BLaER1 treated with 17β-estradiol and CSF1 and Interleukin-3, amounts not matched to agents 10 nM and 100 nM (cell line): ENCODE results near the gene ADCY9.
"Not testable (repeated sequence)": the region's sequence is repeated elsewhere in the genome, so short reads cannot be mapped to it uniquely, and the experiment has no call there.

ENCODE experiments used
- H3K27ac ChIP-seq, 11 experiments: shearing (Covaris generic); formaldehyde crosslinking; 2 replicates each; pipeline ENCODE4 v1.8.1; 2022
- H3K27me3 ChIP-seq, 11 experiments: shearing (Covaris generic); formaldehyde crosslinking; 2 replicates each; pipeline ENCODE4 v1.8.1; 2022
- H3K36me3 ChIP-seq, 11 experiments: shearing (Covaris generic); formaldehyde crosslinking; 2 replicates each; pipeline ENCODE4 v1.8.1; 2022
- H3K4me1 ChIP-seq, 10 experiments: shearing (Covaris generic); formaldehyde crosslinking; 2 replicates each; pipeline ENCODE4 v1.8.1; 2022
- H3K4me2 ChIP-seq, 11 experiments: shearing (Covaris generic); formaldehyde crosslinking; 2 replicates each; pipeline ENCODE4 v1.8.1; 2022
- H3K4me3 ChIP-seq, 10 experiments: shearing (Covaris generic); formaldehyde crosslinking; 2 replicates each; pipeline ENCODE4 v1.8.1; 2022
- H3K9ac ChIP-seq, 11 experiments: shearing (Covaris generic); formaldehyde crosslinking; 2 replicates each; pipeline ENCODE4 v1.8.1; 2022
- H3K9me3 ChIP-seq, 11 experiments: shearing (Covaris generic); formaldehyde crosslinking; replicated peaks in 1 of 11; 2 replicates each; pipeline ENCODE4 v1.8.1; 2022
- H4K20me1 ChIP-seq, 11 experiments: shearing (Covaris generic); formaldehyde crosslinking; 2 replicates each; pipeline ENCODE4 v1.8.1; 2022
- Cebpa-rat ChIP-seq, 11 experiments: shearing (Covaris generic); IDR thresholded peaks; 2 replicates each; pipeline ENCODE4 v1.8.1; 2022

The ADCY9 gene

DNA sequence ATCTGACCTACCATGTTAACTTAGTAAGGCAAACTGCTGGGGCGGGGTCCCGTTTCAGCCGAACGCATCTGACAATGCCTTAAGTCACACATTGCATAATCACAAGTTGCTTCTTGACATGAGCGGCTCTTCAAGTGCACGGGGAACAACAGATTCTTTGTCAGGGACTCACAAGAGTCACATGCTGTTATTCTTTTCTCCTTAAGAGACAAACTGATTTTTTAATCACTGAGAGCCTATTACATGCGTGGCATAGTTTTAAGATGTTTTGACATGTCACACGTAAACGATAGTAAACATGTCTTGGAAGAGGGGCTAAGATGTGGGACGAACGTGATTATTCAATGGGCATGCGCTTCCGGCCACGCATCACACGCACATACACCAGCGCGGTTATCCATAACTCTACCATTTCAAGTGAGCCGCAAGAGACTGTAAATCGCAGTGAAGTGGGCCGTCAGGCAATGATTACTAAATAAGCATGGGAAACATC is 63.4 kb downstream of the ADCY9 start:
- peaks cover 0 to 32% (median 21%) of the 10 kb centered on the region in 11 experiments; a peak in 16 of 22 replicates for H3K36me3 ChIP-seq
- H3K9me3 ChIP-seq = peaks cover 0 to 29% (median 17%) of the 10 kb centered on the region in 11 experiments; a peak in 17 of 22 replicates
- peak overlapping the region; percentile 68 to 90 (median 88) for H3K9ac ChIP-seq
- H3K27ac ChIP-seq = peak overlapping the region; percentile 71 to 99 (median 98)
- peak in 10 of 11 experiments; percentile 5 to 95 (median 88); a peak in 17 of 22 replicates for TF ChIP-seq Cebpa-rat (IDR thresholded peaks at IDR 0.05)
- H3K4me2 ChIP-seq = peak overlapping the region; percentile 81 to 93 (median 87)
- no peaks in the 10 kb centered on the region for H3K27me3 ChIP-seq
- H3K4me1 ChIP-seq = peaks cover 89 to 98% (median 94%) of the 10 kb centered on the region in 10 experiments
- H4K20me1 ChIP-seq = no peaks in the 10 kb centered on the region
- peak overlapping the region; percentile 23 to 70 (median 40); a peak in 16 of 20 replicates for H3K4me3 ChIP-seq

GRCh38 chr16:4052096-4052495 is 64.1 kb downstream of the ADCY9 start:
- H3K9me3 ChIP-seq = peaks cover 0 to 35% (median 24%) of the 10 kb centered on the region in 11 experiments; a peak in 18 of 22 replicates
- peak overlapping the region in 7 of 10 experiments; percentile 13 to 70 (median 47); a peak in 10 of 20 replicates for H3K4me3 ChIP-seq
- no peaks in the 10 kb centered on the region for H3K27me3 ChIP-seq
- peak overlapping the region; percentile 71 to 99 (median 98); a peak in 21 of 22 replicates for H3K27ac ChIP-seq
- H3K9ac ChIP-seq = peak overlapping the region; percentile 68 to 90 (median 88); a peak in 21 of 22 replicates
- H3K4me1 ChIP-seq = peaks cover 90 to 96% (median 94%) of the 10 kb centered on the region in 10 experiments
- H3K36me3 ChIP-seq = peaks cover 0 to 37% (median 29%) of the 10 kb centered on the region in 11 experiments; a peak in 18 of 22 replicates
- no peak for TF ChIP-seq Cebpa-rat (IDR thresholded peaks at IDR 0.05)
- no peaks in the 10 kb centered on the region for H4K20me1 ChIP-seq
- peak overlapping the region; percentile 81 to 93 (median 87) for H3K4me2 ChIP-seq

GRCh38 chr16:4051591-4051990 is 64.7 kb downstream of the ADCY9 start:
- H3K36me3 ChIP-seq = peaks cover 0 to 40% (median 29%) of the 10 kb centered on the region in 11 experiments; a peak in 18 of 22 replicates
- H3K27me3 ChIP-seq = no peaks in the 10 kb centered on the region
- peak overlapping the region in 10 of 11 experiments; percentile 68 to 90 (median 88); a peak in 18 of 22 replicates for H3K9ac ChIP-seq
- no peak overlapping the region; a peak in 1 of 20 replicates for H3K4me3 ChIP-seq
- peak overlapping the region in 10 of 11 experiments; percentile 72 to 99 (median 98); a peak in 20 of 22 replicates for H3K27ac ChIP-seq
- H3K9me3 ChIP-seq = peaks cover 0 to 35% (median 24%) of the 10 kb centered on the region in 11 experiments; a peak in 18 of 22 replicates
- H3K4me2 ChIP-seq = peak overlapping the region; percentile 81 to 93 (median 87)
- no peak for TF ChIP-seq Cebpa-rat (IDR thresholded peaks at IDR 0.05)
- H4K20me1 ChIP-seq = no peaks in the 10 kb centered on the region
- H3K4me1 ChIP-seq = peaks cover 88 to 95% (median 94%) of the 10 kb centered on the region in 10 experiments

DNA sequence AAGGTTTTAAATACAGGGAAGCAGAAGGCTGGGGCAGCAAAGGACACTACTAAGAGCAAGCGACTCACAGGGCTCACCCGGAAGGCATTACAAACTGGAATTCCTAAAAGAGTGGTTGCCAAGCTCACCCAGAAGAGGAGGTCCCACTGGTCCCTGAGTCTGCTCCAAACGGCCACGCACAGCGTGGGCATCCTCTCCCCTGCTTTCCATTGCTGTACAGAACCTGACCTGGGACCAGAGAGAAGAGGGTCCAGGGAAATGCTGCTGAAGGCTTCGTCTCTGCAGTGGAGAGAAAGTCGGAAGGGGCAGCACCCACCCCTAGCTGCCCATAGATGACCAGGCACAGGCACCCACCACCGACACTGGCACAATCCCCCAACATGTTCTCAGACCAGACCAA is 67.2 kb downstream of the ADCY9 start:
- Histone ChIP-seq H3K27ac (peak overlapping the region in 10 of 11 experiments; percentile 37 to 99 (median 98); a peak in 19 of 22 replicates), H3K36me3 (peaks cover 0 to 52% (median 32%) of the 10 kb centered on the region in 11 experiments; a peak in 18 of 22 replicates), H3K27me3 (no peaks in the 10 kb centered on the region), H3K4me3 (0 out of 20 replicates have a peak overlapping the region, but pooled peaks of 2 of the 10 experiments have one; percentile 6 to 17), H3K9ac (peak overlapping the region in 3 of 11 experiments; percentile 17 to 46 (median 30); a peak in 5 of 22 replicates), H4K20me1 (no peaks in the 10 kb centered on the region), H3K4me1 (peaks cover 83 to 95% (median 92%) of the 10 kb centered on the region in 10 experiments), H3K9me3 (peaks cover 0 to 35% (median 24%) of the 10 kb centered on the region in 11 experiments; a peak in 18 of 22 replicates), H3K4me2 (peak overlapping the region; percentile 27 to 93 (median 86); a peak in 20 of 22 replicates)
- no peak for TF ChIP-seq Cebpa-rat (IDR thresholded peaks at IDR 0.05)

DNA sequence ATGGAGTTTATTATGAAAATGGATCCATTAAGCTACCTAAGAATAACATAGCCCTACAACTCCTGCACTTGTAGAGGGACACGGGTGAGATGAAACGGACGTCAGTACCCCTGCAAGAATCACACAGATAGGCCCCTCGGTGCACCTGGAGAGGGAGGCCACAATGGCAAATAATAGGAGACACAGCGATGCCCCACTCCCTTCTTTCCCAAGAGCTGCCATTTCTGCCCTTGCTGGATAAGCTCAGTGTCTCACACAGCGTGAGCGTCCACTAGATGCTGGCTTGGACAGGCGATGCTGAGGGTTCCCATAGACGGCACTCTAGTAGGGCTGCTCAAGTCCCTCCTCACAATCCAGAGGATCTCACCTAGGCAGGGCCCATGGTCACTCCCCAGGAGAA is 67.8 kb downstream of the ADCY9 start:
- H4K20me1 ChIP-seq = no peaks in the 10 kb centered on the region
- no peak for TF ChIP-seq Cebpa-rat (IDR thresholded peaks at IDR 0.05)
- H3K4me3 ChIP-seq = peak overlapping the region in 1 of 10 experiments; percentile 6; a peak in 1 of 20 replicates
- peak overlapping the region in 9 of 11 experiments; percentile 95 to 99 (median 98); a peak in 18 of 22 replicates for H3K27ac ChIP-seq
- peak overlapping the region; percentile 27 to 93 (median 86); a peak in 19 of 22 replicates for H3K4me2 ChIP-seq
- H3K27me3 ChIP-seq = no peaks in the 10 kb centered on the region
- peaks cover 0 to 52% (median 32%) of the 10 kb centered on the region in 11 experiments; a peak in 18 of 22 replicates for H3K36me3 ChIP-seq
- peaks cover 84 to 98% (median 94%) of the 10 kb centered on the region in 10 experiments for H3K4me1 ChIP-seq
- H3K9me3 ChIP-seq = peaks cover 0 to 35% (median 24%) of the 10 kb centered on the region in 11 experiments; a peak in 18 of 22 replicates
- peak overlapping the region in 1 of 11 experiments; percentile 30; a peak in 3 of 22 replicates for H3K9ac ChIP-seq

GRCh38 chr16:4046221-4046620 is 70.0 kb downstream of the ADCY9 start:
- Histone ChIP-seq H4K20me1 (no peaks in the 10 kb centered on the region), H3K9ac (no peak overlapping the region), H3K27me3 (no peaks in the 10 kb centered on the region), H3K9me3 (peaks cover 0 to 35% (median 24%) of the 10 kb centered on the region in 11 experiments; a peak in 18 of 22 replicates), H3K4me3 (no peak overlapping the region), H3K4me2 (peak overlapping the region in 8 of 11 experiments; percentile 4 to 67 (median 25); a peak in 14 of 22 replicates), H3K4me1 (peaks cover 66 to 95% (median 83%) of the 10 kb centered on the region in 10 experiments), H3K27ac (peak overlapping the region in 7 of 11 experiments; percentile 2 to 66 (median 33); a peak in 8 of 22 replicates), H3K36me3 (peaks cover 0 to 67% (median 40%) of the 10 kb centered on the region in 11 experiments; a peak in 19 of 22 replicates)
- no peak for TF ChIP-seq Cebpa-rat (IDR thresholded peaks at IDR 0.05)

DNA sequence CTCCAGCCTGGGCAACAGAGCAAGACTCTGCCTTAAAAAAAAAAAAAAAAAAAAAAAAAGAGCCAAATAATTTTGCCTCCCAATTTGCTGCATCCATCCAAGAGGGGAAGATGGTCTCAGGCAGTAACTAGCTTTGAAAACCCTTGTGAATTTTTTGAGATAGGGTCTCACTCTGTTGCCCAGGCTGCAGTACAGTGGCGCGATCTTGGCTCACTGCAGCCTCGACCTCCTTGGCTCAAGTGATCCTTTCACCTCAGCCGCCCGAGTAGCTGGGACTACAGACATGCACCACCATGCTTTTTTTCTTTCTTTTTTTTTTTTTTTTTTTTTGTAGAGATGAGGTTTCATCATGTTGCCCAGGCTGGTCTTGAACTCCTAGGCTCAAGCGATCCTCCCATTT is 70.7 kb downstream of the ADCY9 start:
- H3K27me3 ChIP-seq, H3K9ac ChIP-seq, H3K4me3 ChIP-seq, H4K20me1 ChIP-seq: not testable (repeated sequence)
- Histone ChIP-seq H3K9me3 (peaks cover 0 to 34% (median 24%) of the 10 kb centered on the region in 11 experiments; a peak in 18 of 22 replicates), H3K36me3 (peaks cover 0 to 69% (median 39%) of the 10 kb centered on the region in 11 experiments; a peak in 20 of 22 replicates), H3K4me1 (peaks cover 59 to 95% (median 77%) of the 10 kb centered on the region in 10 experiments), H3K27ac (peak overlapping the region in 4 of 11 experiments; percentile 64 to 76 (median 68); a peak in 6 of 22 replicates), H3K4me2 (peak overlapping the region in 8 of 11 experiments; percentile 53 to 83 (median 66); a peak in 12 of 22 replicates)

GRCh38 chr16:4042581-4042980 is 73.7 kb downstream of the ADCY9 start:
- Histone ChIP-seq H3K9ac (no peak overlapping the region), H3K4me3 (no peak overlapping the region), H3K4me2 (0 out of 22 replicates have a peak overlapping the region, but pooled peaks of 2 of the 11 experiments have one; percentile 5 to 14), H3K27me3 (no peaks in the 10 kb centered on the region), H3K4me1 (peaks cover 39 to 77% (median 54%) of the 10 kb centered on the region in 10 experiments), H3K9me3 (peaks cover 0 to 11% (median 5%) of the 10 kb centered on the region in 11 experiments; a peak in 15 of 22 replicates), H3K36me3 (peaks cover 7 to 71% (median 43%) of the 10 kb centered on the region in 11 experiments; a peak in 21 of 22 replicates), H3K27ac (peak overlapping the region in 2 of 11 experiments; percentile 15 to 66; a peak in 1 of 22 replicates), H4K20me1 (no peaks in the 10 kb centered on the region)
- no peak for TF ChIP-seq Cebpa-rat (IDR thresholded peaks at IDR 0.05)
